ENCODE results near the gene PORCN. TPM values are rescaled to one million over a fixed set of nuclear protein-coding genes. Genes with fewer than 3 reads are reported as not detected.

PORCN gene
- total RNA-seq (2012; rRNA removed): 33.4 and 36.0 TPM in 2 replicates

- H3K9ac ChIP-seq (ENCODE audit: low read depth, low read length): peak within 1 kb of the TSS; percentile 92
- no peaks in the 10 kb centered on the region for H3K9me3 ChIP-seq (replicated peaks; ENCODE audit: low read length)
- no peaks in the 10 kb centered on the region for H3K27me3 ChIP-seq (ENCODE audit: control insufficient read depth, insufficient read depth, low read length)
- peaks cover 12% of the 10 kb centered on the region for H3K4me1 ChIP-seq (ENCODE audit: control insufficient read depth, insufficient read depth, low read length)
- no peaks in the 10 kb centered on the region for H3K36me3 ChIP-seq (ENCODE audit: insufficient read depth, low read length)
- peak within 1 kb of the TSS; percentile 87 for H3K4me3 ChIP-seq (ENCODE audit: low read length)
- H3K4me2 ChIP-seq (ENCODE audit: low read length): peak within 1 kb of the TSS; percentile 86
Observed at GRCh38 chrX:48508400-48509244, at the start of gene PORCN. Gene PORCN, plus strand, starts transcription at chrX:48508992. Its CDS starts 829 bp downstream, at chrX:48509821.

- Histone ChIP-seq H3K27me3 (ENCODE audit: control insufficient read depth, insufficient read depth, low read length) (no peaks in the 10 kb centered on the region), H3K36me3 (ENCODE audit: insufficient read depth, low read length) (no peaks in the 10 kb centered on the region), H3K4me1 (ENCODE audit: control insufficient read depth, insufficient read depth, low read length) (no peaks in the 10 kb centered on the region), H3K9me3 (replicated peaks; ENCODE audit: low read length) (no peaks in the 10 kb centered on the region), H3K4me3 (ENCODE audit: low read length) (no peak overlapping the region), H3K9ac (ENCODE audit: low read depth, low read length) (no peak overlapping the region), H3K4me2 (ENCODE audit: low read length) (no peak overlapping the region)
Observed at GRCh38 chrX:48459483-48459882, 49.3 kb upstream of the PORCN start.

GRCh38 chrX:48460031-48460430, 48.8 kb upstream of the PORCN start:
- Histone ChIP-seq H3K9ac (ENCODE audit: low read depth, low read length) (no peak overlapping the region), H3K4me2 (ENCODE audit: low read length) (no peak overlapping the region), H3K36me3 (ENCODE audit: insufficient read depth, low read length) (no peaks in the 10 kb centered on the region), H3K9me3 (replicated peaks; ENCODE audit: low read length) (no peaks in the 10 kb centered on the region), H3K4me3 (ENCODE audit: low read length) (no peak overlapping the region), H3K4me1 (ENCODE audit: control insufficient read depth, insufficient read depth, low read length) (peaks cover 2% of the 10 kb centered on the region), H3K27me3 (ENCODE audit: control insufficient read depth, insufficient read depth, low read length) (no peaks in the 10 kb centered on the region)

- no peak overlapping the region for H3K4me2 ChIP-seq (ENCODE audit: low read length)
- H3K27me3 ChIP-seq (ENCODE audit: control insufficient read depth, insufficient read depth, low read length): no peaks in the 10 kb centered on the region
- no peaks in the 10 kb centered on the region for H3K9me3 ChIP-seq (replicated peaks; ENCODE audit: low read length)
- no peaks in the 10 kb centered on the region for H3K36me3 ChIP-seq (ENCODE audit: insufficient read depth, low read length)
- peaks cover 8% of the 10 kb centered on the region for H3K4me1 ChIP-seq (ENCODE audit: control insufficient read depth, insufficient read depth, low read length)
- H3K9ac ChIP-seq (ENCODE audit: low read depth, low read length): no peak overlapping the region
- no peak overlapping the region for H3K4me3 ChIP-seq (ENCODE audit: low read length)
Observed at GRCh38 chrX:48460606-48461005, 48.2 kb upstream of the PORCN start.

GRCh38 chrX:48461830-48462229, 47.0 kb upstream of the PORCN start:
- Histone ChIP-seq H3K27me3 (ENCODE audit: control insufficient read depth, insufficient read depth, low read length) (no peaks in the 10 kb centered on the region), H3K4me2 (ENCODE audit: low read length) (no peak overlapping the region), H3K9ac (ENCODE audit: low read depth, low read length) (no peak overlapping the region), H3K9me3 (replicated peaks; ENCODE audit: low read length) (no peaks in the 10 kb centered on the region), H3K4me1 (ENCODE audit: control insufficient read depth, insufficient read depth, low read length) (peaks cover 11% of the 10 kb centered on the region), H3K36me3 (ENCODE audit: insufficient read depth, low read length) (no peaks in the 10 kb centered on the region), H3K4me3 (ENCODE audit: low read length) (no peak overlapping the region)

GRCh38 chrX:48465336-48465933, 43.4 kb upstream of the PORCN start:
- peak overlapping the region; percentile 1 for H3K4me3 ChIP-seq (ENCODE audit: low read length)
- H3K9me3 ChIP-seq (replicated peaks; ENCODE audit: low read length): no peaks in the 10 kb centered on the region
- H3K27me3 ChIP-seq (ENCODE audit: control insufficient read depth, insufficient read depth, low read length): no peaks in the 10 kb centered on the region
- no peak overlapping the region for H3K9ac ChIP-seq (ENCODE audit: low read depth, low read length)
- no peaks in the 10 kb centered on the region for H3K36me3 ChIP-seq (ENCODE audit: insufficient read depth, low read length)
- H3K4me2 ChIP-seq (ENCODE audit: low read length): peak overlapping the region; percentile 43
- H3K4me1 ChIP-seq (ENCODE audit: control insufficient read depth, insufficient read depth, low read length): peaks cover 16% of the 10 kb centered on the region

GRCh38 chrX:48466696-48467095, 42.1 kb upstream of the PORCN start:
- H3K4me1 ChIP-seq (ENCODE audit: control insufficient read depth, insufficient read depth, low read length): peaks cover 16% of the 10 kb centered on the region
- H3K27me3 ChIP-seq (ENCODE audit: control insufficient read depth, insufficient read depth, low read length): no peaks in the 10 kb centered on the region
- no peaks in the 10 kb centered on the region for H3K9me3 ChIP-seq (replicated peaks; ENCODE audit: low read length)
- no peaks in the 10 kb centered on the region for H3K36me3 ChIP-seq (ENCODE audit: insufficient read depth, low read length)
- H3K4me3 ChIP-seq (ENCODE audit: low read length): no peak overlapping the region
- peak overlapping the region; percentile 9 for H3K4me2 ChIP-seq (ENCODE audit: low read length)
- no peak overlapping the region for H3K9ac ChIP-seq (ENCODE audit: low read depth, low read length)

- H3K36me3 ChIP-seq (ENCODE audit: insufficient read depth, low read length): no peaks in the 10 kb centered on the region
- H3K9me3 ChIP-seq (replicated peaks; ENCODE audit: low read length): no peaks in the 10 kb centered on the region
- H3K4me3 ChIP-seq (ENCODE audit: low read length): peak overlapping the region; percentile 36
- peak overlapping the region; percentile 45 for H3K4me2 ChIP-seq (ENCODE audit: low read length)
- H3K27me3 ChIP-seq (ENCODE audit: control insufficient read depth, insufficient read depth, low read length): no peaks in the 10 kb centered on the region
- peaks cover 16% of the 10 kb centered on the region for H3K4me1 ChIP-seq (ENCODE audit: control insufficient read depth, insufficient read depth, low read length)
- H3K9ac ChIP-seq (ENCODE audit: low read depth, low read length): peak overlapping the region; percentile 22
Observed at GRCh38 chrX:48467281-48467761, 41.5 kb upstream of the PORCN start.

GRCh38 chrX:48468247-48468671, 40.5 kb upstream of the PORCN start:
- H3K9ac ChIP-seq (ENCODE audit: low read depth, low read length): peak overlapping the region; percentile 22
- peak overlapping the region; percentile 45 for H3K4me2 ChIP-seq (ENCODE audit: low read length)
- no peaks in the 10 kb centered on the region for H3K36me3 ChIP-seq (ENCODE audit: insufficient read depth, low read length)
- no peaks in the 10 kb centered on the region for H3K9me3 ChIP-seq (replicated peaks; ENCODE audit: low read length)
- no peak overlapping the region for H3K4me3 ChIP-seq (ENCODE audit: low read length)
- no peaks in the 10 kb centered on the region for H3K27me3 ChIP-seq (ENCODE audit: control insufficient read depth, insufficient read depth, low read length)
- peaks cover 16% of the 10 kb centered on the region for H3K4me1 ChIP-seq (ENCODE audit: control insufficient read depth, insufficient read depth, low read length)

- H3K4me3 ChIP-seq (ENCODE audit: low read length): no peak overlapping the region
- no peak overlapping the region for H3K4me2 ChIP-seq (ENCODE audit: low read length)
- H3K36me3 ChIP-seq (ENCODE audit: insufficient read depth, low read length): no peaks in the 10 kb centered on the region
- H3K4me1 ChIP-seq (ENCODE audit: control insufficient read depth, insufficient read depth, low read length): peaks cover 16% of the 10 kb centered on the region
- H3K27me3 ChIP-seq (ENCODE audit: control insufficient read depth, insufficient read depth, low read length): no peaks in the 10 kb centered on the region
- no peak overlapping the region for H3K9ac ChIP-seq (ENCODE audit: low read depth, low read length)
- H3K9me3 ChIP-seq (replicated peaks; ENCODE audit: low read length): no peaks in the 10 kb centered on the region
Observed at GRCh38 chrX:48468693-48469691, 39.8 kb upstream of the PORCN start.
